DMS79 (cell line): ENCODE measurements around the gene NACC2.

ENCODE experiments used
- DNase-seq: peaks from one replicate; lab custom pipeline; 2025; lab: John Stamatoyannopoulos, UW

NACC2 gene

GRCh38 chr9:135960411-135961276, 134.4 kb downstream of the NACC2 start:
- DNase-seq, result no peak

DNA sequence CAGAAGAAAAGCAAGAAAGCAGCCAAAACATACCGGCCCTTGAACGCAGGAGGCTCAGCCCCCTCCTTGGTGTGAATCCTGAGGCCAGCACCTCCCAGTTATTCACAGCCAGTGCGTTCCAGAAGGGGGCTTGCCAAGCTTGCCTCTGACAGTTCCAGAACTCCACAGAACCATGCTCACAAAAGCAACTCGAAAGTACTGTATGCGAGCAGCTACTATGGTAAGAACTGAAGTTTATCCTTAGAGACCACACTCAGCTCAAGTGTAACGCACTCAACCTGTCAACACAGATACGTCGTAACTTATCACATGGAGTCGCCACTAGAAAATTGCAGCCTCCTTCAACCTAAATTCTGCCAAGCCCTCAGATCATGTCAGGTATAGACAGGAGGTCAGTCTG, 135.3 kb downstream of the NACC2 start:
- DNase-seq, result no peak

DNA sequence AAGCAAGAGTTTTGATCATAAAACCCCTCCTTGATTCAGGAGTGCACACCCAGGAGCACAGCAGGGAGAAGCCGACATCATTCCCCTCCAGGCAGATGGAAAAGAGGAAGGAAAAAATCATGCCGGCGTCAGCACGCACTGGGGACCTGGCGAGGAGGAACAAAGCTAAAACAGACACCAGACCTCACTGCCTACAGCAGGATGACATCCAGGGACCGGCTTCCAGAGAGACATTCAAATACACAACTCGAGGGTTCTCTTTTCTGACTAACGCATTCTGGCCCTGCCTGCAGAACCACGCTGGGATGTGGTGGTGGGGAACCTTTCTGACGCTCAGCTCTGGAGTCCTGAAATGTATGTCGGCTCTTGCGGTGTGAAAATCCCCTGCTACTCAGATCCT, 136.6 kb downstream of the NACC2 start:
- DNase-seq, result no peak

- no peak for DNase-seq
Measured at GRCh38 chr9:135957431-135957830, 137.7 kb downstream of the NACC2 start.

- DNase-seq, result no peak
Measured at GRCh38 chr9:135956802-135957174, 138.3 kb downstream of the NACC2 start.
